Naive thymus-derived CD4-positive, alpha-beta T cell (primary cell): ENCODE data around the gene FGD2. TPM values are rescaled to one million over a fixed set of nuclear protein-coding genes. Genes with fewer than 3 reads are reported as not detected.

Experiments
- ATAC-seq: fragments of 150-1000 bp; cut with Tn5 transposase; 2 replicates; pipeline ENCODE4 v1.10.0; 2021; ENCODE audit warnings: mild to moderate bottlenecking, moderate library complexity
- CTCF ChIA-PET: fragments of 350-600 bp; sonication (Branson Sonifier 250); formaldehyde crosslinking; loops from one replicate; lab custom pipeline; 2021; ENCODE audit warnings: antibody characterized with exemption; lab: Charles Lee
- POLR2A ChIA-PET: fragments of 350-600 bp; sonication (Branson Sonifier 250); formaldehyde crosslinking; loops from one replicate; lab custom pipeline; 2021; ENCODE audit warnings: antibody characterized with exemption, inconsistent platforms; lab: Charles Lee
- DNase-seq, 9 donors: peaks; one replicate each; pipeline versions ENCODE4 v3.0.0 to v3.0.0-alpha.2; 2020 to 2022; ENCODE audit warnings: mixed read lengths in 1 of 9
- H3K27ac ChIP-seq: one replicate; pipeline ENCODE4 v1.7.0; 2013; ENCODE audit warnings: mild to moderate bottlenecking, low read depth, low read length, moderate library complexity
- H3K27me3 ChIP-seq, 2 donors: one replicate each; pipeline ENCODE4 v1.7.0; 2013; ENCODE audit warnings: low read length in 2 of 2, mild to moderate bottlenecking in 2 of 2, moderate library complexity in 2 of 2; ENCODE audit not compliant: control insufficient read depth in 2 of 2, insufficient read depth in 2 of 2
- H3K36me3 ChIP-seq, 3 experiments: 1 replicate in 2 of 3; 2 replicates in 1 of 3; pipeline ENCODE4 v1.7.0; 2013; ENCODE audit warnings: low read length in 3 of 3, mild to moderate bottlenecking in 3 of 3, moderate library complexity in 1 of 3; ENCODE audit not compliant: insufficient read depth in 3 of 3, control insufficient read depth in 2 of 3
- H3K4me1 ChIP-seq, 2 donors: one replicate each; pipeline ENCODE4 v1.7.0; 2013; ENCODE audit warnings: low read length in 2 of 2, mild to moderate bottlenecking in 2 of 2, moderate library complexity in 1 of 2; ENCODE audit not compliant: control insufficient read depth in 2 of 2, insufficient read depth in 2 of 2
- H3K4me3 ChIP-seq: 2 replicates; pipeline ENCODE4 v1.7.0; 2013; ENCODE audit warnings: mild to moderate bottlenecking, low read length
- H3K9me3 ChIP-seq, 3 experiments: 1 replicate in 2 of 3; 2 replicates in 1 of 3; pipeline ENCODE4 v1.7.0; 2013; ENCODE audit warnings: low read length in 3 of 3; ENCODE audit not compliant: control insufficient read depth in 2 of 3
- H3K27ac Mint-ChIP-seq, 9 donors: one replicate each; pipeline ENCODE4 v1.8.0; 2020 to 2022; ENCODE audit warnings: mixed read lengths in 9 of 9, mild to moderate bottlenecking in 8 of 9, moderate library complexity in 5 of 9, inconsistent platforms in 2 of 9
- H3K27me3 Mint-ChIP-seq, 5 donors: one replicate each; pipeline ENCODE4 v1.8.0; 2021 to 2022; ENCODE audit warnings: mixed read lengths in 5 of 5, mild to moderate bottlenecking in 1 of 5
- H3K36me3 Mint-ChIP-seq, 5 donors: one replicate each; pipeline ENCODE4 v1.8.0; 2020 to 2022; ENCODE audit warnings: mixed read lengths in 5 of 5, mild to moderate bottlenecking in 3 of 5, inconsistent platforms in 1 of 5
- H3K4me1 Mint-ChIP-seq, 7 donors: one replicate each; pipeline ENCODE4 v1.8.0; 2020 to 2022; ENCODE audit warnings: mixed read lengths in 7 of 7, mild to moderate bottlenecking in 3 of 7, inconsistent platforms in 1 of 7
- H3K4me3 Mint-ChIP-seq, 10 donors: one replicate each; pipeline ENCODE4 v1.8.0; 2020 to 2022; ENCODE audit warnings: mild to moderate bottlenecking in 10 of 10, mixed read lengths in 10 of 10, moderate library complexity in 6 of 10, inconsistent platforms in 2 of 10
- H3K9me3 Mint-ChIP-seq, 11 donors: one replicate each; pipeline ENCODE4 v1.8.0; 2020 to 2022; ENCODE audit warnings: mixed read lengths in 11 of 11, mild to moderate bottlenecking in 4 of 11, inconsistent platforms in 1 of 11, moderate library complexity in 1 of 11
- intact Hi-C, 2 donors: fragments of 100-400 bp; cut with micrococcal nuclease; formaldehyde crosslinking; loops; one replicate each; pipeline ENCODE4 v1.15.1; 2023
- polyA plus RNA-seq, 2 donors: library from polyadenylated mRNA; unstranded; fragments of 300-500 nt; fragmentation: Illumina TruSeq; gene quantifications; one replicate each; pipeline ENCODE4 v1.2.3, GENCODE V29; 2021
- total RNA-seq, 6 experiments: library from RNA in 5 of 6; stranded (reverse) in 5 of 6; gene quantifications; 1 replicate in 5 of 6; 2 replicates in 1 of 6; pipeline ENCODE4 v1.2.3 and lab custom pipeline; 2021 to 2026

FGD2 gene
- total and polyA plus RNA-seq, 7 experiments from 2014 or later, result 0.25 to 71.9 (median 1.6) TPM

DNA sequence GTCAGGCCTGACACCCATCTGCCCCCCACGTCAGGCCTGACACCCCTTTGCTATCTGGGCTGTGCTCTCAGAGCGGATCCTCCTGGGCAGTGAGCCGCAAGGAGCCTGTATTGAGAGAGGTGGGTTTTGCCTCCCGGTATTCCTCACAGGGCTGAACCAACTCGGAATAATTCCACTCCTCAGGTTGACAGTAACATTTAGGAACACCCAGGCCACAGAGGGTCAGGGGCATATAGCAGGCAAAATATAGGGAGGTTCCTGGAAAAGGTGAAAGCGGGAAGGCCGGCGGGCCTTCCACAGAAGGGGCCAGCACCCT is 6.8 kb upstream of the FGD2 start:
- ChIA-PET POLR2A (no interaction called here), CTCF (no interaction called here)
- Mint-ChIP-seq H3K27ac (no peak overlapping the region), H3K27me3 (peaks cover 0 to 22% (median 0%) of the 10 kb centered on the region in 5 donors), H3K36me3 (no peaks in the 10 kb centered on the region), H3K4me3 (no peak overlapping the region), H3K9me3 (no peaks in the 10 kb centered on the region), H3K4me1 (peaks cover 0 to 5% (median 0%) of the 10 kb centered on the region in 7 donors)
- DNase-seq (no peak), ATAC-seq (no peak)
- intact Hi-C loops, result no loop called here
- H3K4me1 ChIP-seq, result no peaks in the 10 kb centered on the region
- H3K9me3 ChIP-seq, result no peaks in the 10 kb centered on the region
- H3K27ac ChIP-seq, result no peak overlapping the region
- H3K4me3 ChIP-seq, result no peak overlapping the region
- no peaks in the 10 kb centered on the region for H3K27me3 ChIP-seq
- no peaks in the 10 kb centered on the region for H3K36me3 ChIP-seq

DNA sequence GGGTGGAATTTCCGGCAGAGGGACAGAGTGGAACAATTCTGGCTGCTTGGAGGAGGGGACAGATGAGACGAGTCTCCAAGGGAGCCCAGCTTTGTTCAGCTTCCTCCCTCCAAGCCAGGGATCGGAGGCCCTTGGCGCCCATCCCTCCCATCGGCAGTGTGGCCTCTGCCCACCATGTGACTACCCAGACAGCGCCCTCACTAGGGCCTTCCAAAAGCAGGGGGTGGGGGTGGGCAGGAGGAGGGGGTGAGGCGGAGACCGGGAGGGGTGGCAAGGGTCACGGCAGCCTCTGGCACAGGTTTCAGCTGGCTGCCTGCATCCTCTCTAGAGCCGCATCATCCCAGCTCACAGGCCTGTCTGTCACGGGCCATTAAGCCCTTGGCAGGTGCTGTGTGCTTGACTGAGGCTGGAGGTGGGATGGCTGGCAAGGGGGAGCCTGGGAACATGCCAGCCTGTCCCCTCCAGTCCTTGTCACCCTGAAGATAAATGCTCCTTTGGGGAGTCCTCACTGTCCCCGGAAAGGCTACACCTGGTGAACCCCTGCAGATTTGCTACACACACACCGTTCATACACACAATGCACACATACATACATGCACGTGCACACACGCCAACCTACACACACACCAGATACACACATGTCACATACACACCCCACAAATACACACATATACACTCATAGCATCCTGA is 6.2 kb upstream of the FGD2 start:
- no peak for DNase-seq
- ChIA-PET POLR2A (no interaction called here), CTCF (interaction anchor here (0.6 kb wide), 1 partner anchor 123 kb away, joined by 3 read pairs; no protein-coding TSS in a partner anchor)
- intact Hi-C loops, result no loop called here
- no peak overlapping the region for H3K27ac Mint-ChIP-seq
- H3K27me3 ChIP-seq, result no peaks in the 10 kb centered on the region
- no peak overlapping the region for H3K27ac ChIP-seq
- no peak for ATAC-seq
- no peaks in the 10 kb centered on the region for H3K36me3 ChIP-seq
- H3K4me3 Mint-ChIP-seq, result no peak overlapping the region
- H3K4me1 Mint-ChIP-seq, result peaks cover 0 to 5% (median 0%) of the 10 kb centered on the region in 7 donors
- H3K36me3 Mint-ChIP-seq, result no peaks in the 10 kb centered on the region
- no peaks in the 10 kb centered on the region for H3K9me3 ChIP-seq
- H3K4me3 ChIP-seq, result no peak overlapping the region
- H3K9me3 Mint-ChIP-seq, result no peaks in the 10 kb centered on the region
- no peaks in the 10 kb centered on the region for H3K4me1 ChIP-seq
- peaks cover 0 to 19% (median 0%) of the 10 kb centered on the region in 5 donors for H3K27me3 Mint-ChIP-seq

DNA sequence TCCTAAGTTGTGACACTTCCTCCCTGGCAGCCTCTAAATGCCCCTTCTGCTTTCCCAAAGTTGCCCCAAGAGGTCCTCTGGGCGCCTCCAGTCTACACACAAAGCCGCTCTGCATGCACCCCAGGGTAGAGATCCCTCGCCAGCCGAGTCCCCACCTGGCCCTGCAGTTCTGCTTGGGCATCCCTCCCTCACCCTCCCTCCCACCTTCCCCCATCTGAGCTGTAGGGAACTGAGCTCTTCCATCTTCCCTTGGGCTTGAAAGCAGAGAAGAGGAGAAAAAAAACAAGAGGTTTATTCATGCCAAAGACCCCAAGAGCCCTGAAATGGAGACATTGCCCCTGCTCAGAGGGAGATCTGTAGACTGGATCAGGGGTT is 5.7 kb upstream of the FGD2 start:
- Mint-ChIP-seq H3K9me3 (no peaks in the 10 kb centered on the region), H3K36me3 (no peaks in the 10 kb centered on the region), H3K4me3 (no peak overlapping the region), H3K27ac (no peak overlapping the region), H3K4me1 (peaks cover 0 to 5% (median 0%) of the 10 kb centered on the region in 7 donors), H3K27me3 (peaks cover 0 to 15% (median 0%) of the 10 kb centered on the region in 5 donors)
- no peaks in the 10 kb centered on the region for H3K27me3 ChIP-seq
- no peaks in the 10 kb centered on the region for H3K4me1 ChIP-seq
- H3K9me3 ChIP-seq, result no peaks in the 10 kb centered on the region
- no peak overlapping the region for H3K27ac ChIP-seq
- H3K4me3 ChIP-seq, result no peak overlapping the region
- POLR2A ChIA-PET, result no interaction called here
- DNase-seq (no peak), ATAC-seq (no peak)
- intact Hi-C loops, result no loop called here
- CTCF ChIA-PET, result interaction anchor here (0.6 kb wide), 1 partner anchor 124 kb away, joined by 3 read pairs; no protein-coding TSS in a partner anchor
- no peaks in the 10 kb centered on the region for H3K36me3 ChIP-seq

DNA sequence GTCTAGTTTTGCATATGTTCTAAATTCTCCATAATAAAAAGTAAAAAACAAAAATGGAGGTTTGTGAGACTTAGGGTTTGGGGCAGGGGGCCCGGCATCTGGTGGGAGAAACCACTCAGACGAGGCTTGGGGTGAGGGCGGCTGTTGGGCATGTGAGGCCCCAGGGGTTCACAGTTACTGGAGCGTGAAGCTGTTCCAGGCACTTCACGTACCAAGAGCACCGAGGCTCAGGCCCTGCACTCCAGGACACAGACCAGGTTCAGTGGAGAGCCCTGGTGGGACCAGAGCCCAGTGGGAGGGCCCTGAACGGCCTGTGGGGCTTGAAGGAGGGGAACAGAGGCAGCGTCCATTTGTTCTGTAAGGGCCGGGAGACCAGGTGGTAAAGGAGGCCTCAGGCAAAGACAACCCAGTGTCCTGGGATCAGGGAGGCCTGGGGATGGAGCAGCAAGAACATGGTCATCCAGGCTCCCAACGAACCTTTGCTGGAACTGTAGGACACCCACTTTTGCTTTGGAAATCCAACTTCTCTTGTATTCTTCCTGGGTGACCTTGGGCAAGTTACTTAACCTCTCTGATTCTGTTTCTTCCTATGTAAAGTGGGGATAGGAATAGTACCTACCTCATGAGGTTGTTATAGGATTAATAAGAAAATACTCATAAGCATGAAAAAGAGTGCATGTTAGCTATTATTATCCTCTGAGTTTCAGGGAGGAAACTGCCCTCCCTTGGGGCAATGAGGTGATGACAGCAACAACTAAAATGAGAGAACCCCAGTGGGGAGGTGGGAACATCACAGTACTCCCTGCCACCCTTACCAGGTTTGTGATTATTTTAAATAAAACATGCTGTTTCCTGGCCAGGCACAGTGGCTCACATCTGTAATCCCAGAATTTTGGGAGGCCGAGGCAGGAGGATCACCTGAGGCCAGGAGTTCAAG is 1.1 kb upstream of the FGD2 start:
- no peak overlapping the region for H3K27ac ChIP-seq
- H3K9me3 ChIP-seq, result no peaks in the 10 kb centered on the region
- Mint-ChIP-seq H3K4me1 (peaks cover 7 to 19% (median 10%) of the 10 kb centered on the region in 7 donors), H3K36me3 (no peaks in the 10 kb centered on the region), H3K27me3 (peaks cover 0 to 3% (median 0%) of the 10 kb centered on the region in 5 donors), H3K27ac (no peak overlapping the region), H3K4me3 (peak overlapping the region in 1 of 10 donors; percentile 49), H3K9me3 (no peaks in the 10 kb centered on the region)
- H3K36me3 ChIP-seq, result no peaks in the 10 kb centered on the region
- no peak for DNase-seq
- ChIA-PET POLR2A (no interaction called here), CTCF (interaction anchor here (0.7 kb wide), 1 partner anchor 306 kb away, joined by 3 read pairs; no protein-coding TSS in a partner anchor)
- H3K27me3 ChIP-seq, result no peaks in the 10 kb centered on the region
- H3K4me3 ChIP-seq, result no peak overlapping the region
- no peak for ATAC-seq
- intact Hi-C loops, result no loop called here
- H3K4me1 ChIP-seq, result peaks cover 4 to 12% of the 10 kb centered on the region in 2 donors

DNA sequence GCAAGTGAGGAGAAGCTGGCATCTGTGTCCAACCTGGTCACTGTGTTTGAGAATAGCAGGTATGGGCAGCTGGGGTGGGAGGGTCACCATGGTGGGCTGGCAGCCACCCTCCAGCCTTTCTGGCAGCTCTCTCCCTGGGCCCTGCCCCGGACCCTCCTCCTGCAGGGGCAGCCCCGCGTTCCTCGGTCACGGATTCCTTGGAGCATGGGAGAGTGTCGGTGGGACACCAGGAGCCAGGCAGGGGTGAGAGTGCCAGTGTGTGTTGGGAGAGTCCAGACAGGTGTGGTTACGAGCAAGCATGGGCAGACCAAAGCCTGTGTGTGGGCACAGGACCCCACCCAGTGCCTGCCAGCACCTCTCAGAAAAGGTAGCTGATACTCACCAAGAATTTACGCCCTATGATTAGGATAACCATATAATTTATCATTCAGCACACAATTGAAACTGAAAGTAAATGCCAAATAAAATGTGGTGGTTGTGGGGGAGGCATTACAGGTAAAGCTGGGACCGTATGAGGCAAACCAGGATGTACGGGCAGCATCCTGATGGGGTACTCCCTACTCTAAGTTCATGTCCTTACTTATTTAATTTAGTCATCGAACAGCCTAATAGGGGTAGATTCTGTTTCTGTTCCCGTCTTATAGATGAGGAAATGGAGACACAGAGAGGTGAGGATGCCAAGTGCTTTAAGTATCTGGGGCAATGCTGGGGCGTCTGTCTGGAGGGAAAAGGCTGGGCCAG is 542 bp downstream of the FGD2 start:
- peaks cover 4 to 12% of the 10 kb centered on the region in 2 donors for H3K4me1 ChIP-seq
- POLR2A ChIA-PET, result interaction anchor here (1.5 kb wide), 1 partner anchor 20 kb away, joined by 4 read pairs; the partner anchor contains the start of gene MTCH1
- peak overlapping the region; percentile 4 for H3K4me3 ChIP-seq

DNA sequence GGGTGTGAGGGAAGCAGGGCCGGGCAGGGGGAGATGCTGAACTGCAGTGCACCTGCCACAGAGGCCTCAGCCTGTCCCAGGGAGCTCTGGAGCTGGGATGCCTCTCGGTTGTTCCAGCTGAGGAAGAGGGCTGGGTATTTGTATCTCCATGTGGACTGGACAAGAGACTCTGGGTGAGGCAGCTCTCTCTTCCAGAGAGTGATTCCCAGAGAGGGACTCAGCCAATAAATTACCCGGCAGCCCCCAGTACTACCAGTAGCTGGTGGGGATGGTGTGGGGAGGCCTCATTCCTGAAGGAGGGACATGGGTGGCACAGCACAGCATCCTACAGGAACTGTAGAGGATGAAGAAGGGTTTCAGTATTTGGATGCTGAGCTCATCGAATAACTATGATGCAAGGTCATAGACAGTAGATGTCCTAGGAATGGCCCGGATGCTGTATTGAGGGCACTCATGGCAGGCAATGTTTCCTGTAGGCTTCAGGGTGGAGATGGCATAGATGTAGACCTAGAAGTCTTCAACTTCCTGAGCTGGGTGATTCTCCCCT is 1.4 kb downstream of the FGD2 start:
- Mint-ChIP-seq H3K36me3 (no peaks in the 10 kb centered on the region), H3K27me3 (no peaks in the 10 kb centered on the region), H3K4me3 (peak overlapping the region in 1 of 10 donors; percentile 49), H3K27ac (peak overlapping the region in 2 of 9 donors; percentile 46 to 57), H3K9me3 (no peaks in the 10 kb centered on the region), H3K4me1 (peaks cover 7 to 19% (median 10%) of the 10 kb centered on the region in 7 donors)
- intact Hi-C loops, result no loop called here
- no peaks in the 10 kb centered on the region for H3K36me3 ChIP-seq
- DNase-seq (no peak), ATAC-seq (no peak)
- H3K4me1 ChIP-seq, result peaks cover 4 to 12% of the 10 kb centered on the region in 2 donors
- H3K27ac ChIP-seq, result no peak overlapping the region
- H3K27me3 ChIP-seq, result no peaks in the 10 kb centered on the region
- no peak overlapping the region for H3K4me3 ChIP-seq
- CTCF ChIA-PET, result interaction anchor here (0.6 to 2.8 kb wide), 3 partner anchors 10 to 424 kb away, joined by 3 to 17 read pairs (median 4); no protein-coding TSS in a partner anchor
- H3K9me3 ChIP-seq, result no peaks in the 10 kb centered on the region
- POLR2A ChIA-PET, result interaction anchor here (0.9 to 1.5 kb wide), 2 partner anchors 21 to 44 kb away, joined by 3 to 4 read pairs; partner anchors contain the start of gene MTCH1

More for the DNA sequence above, 542 bp downstream of the FGD2 start:
- Mint-ChIP-seq H3K36me3 (no peaks in the 10 kb centered on the region), H3K27me3 (peaks cover 0 to 3% (median 0%) of the 10 kb centered on the region in 5 donors), H3K9me3 (no peaks in the 10 kb centered on the region), H3K4me3 (peak overlapping the region in 7 of 10 donors; percentile 2 to 50 (median 28)), H3K4me1 (peaks cover 7 to 19% (median 10%) of the 10 kb centered on the region in 7 donors), H3K27ac (peak overlapping the region in 6 of 9 donors; percentile 22 to 71 (median 42))
- CTCF ChIA-PET, result interaction anchor here (0.6 to 2.8 kb wide), 2 partner anchors 11 to 425 kb away, joined by 3 to 17 read pairs; no protein-coding TSS in a partner anchor
- H3K27me3 ChIP-seq, result no peaks in the 10 kb centered on the region
- H3K9me3 ChIP-seq, result no peaks in the 10 kb centered on the region
- no peak overlapping the region for H3K27ac ChIP-seq
- peak; percentile 11 for ATAC-seq
- H3K36me3 ChIP-seq, result no peaks in the 10 kb centered on the region
- DNase-seq, result no peak
- intact Hi-C loops, result no loop called here
